LNCAP (cell line): ENCODE data around the gene SWI5.

ENCODE experiments used
- CTCF ChIP-seq: fragments of 450-650 bp; IDR thresholded peaks from 2 replicates; pipeline ENCODE4 v1.5.1; 2017; ENCODE audit warnings: mild to moderate bottlenecking

Gene SWI5

GRCh38 chr9:128322404-128323211 is 46.5 kb downstream of the SWI5 start, which contains the start of the genes COQ4 and TRUB2:
COQ4 (plus strand) TSS chr9:128322839; CDS start chr9:128322859, 20 bp downstream.
TRUB2 (minus strand) TSS chr9:128322447; CDS start chr9:128322408, 39 bp downstream.
- TF ChIP-seq CTCF: no peak

- TF ChIP-seq CTCF: no peak
Observed at GRCh38 chr9:128323212-128323730, 47.2 kb downstream of the SWI5 start.

GRCh38 chr9:128323791-128324190 is 47.7 kb downstream of the SWI5 start:
- no peak for TF ChIP-seq CTCF

- no peak for TF ChIP-seq CTCF
Observed at GRCh38 chr9:128324401-128324800, 48.3 kb downstream of the SWI5 start.

GRCh38 chr9:128325629-128326028 is 49.6 kb downstream of the SWI5 start:
- TF ChIP-seq CTCF: no peak

- TF ChIP-seq CTCF: no peak
Observed at GRCh38 chr9:128333451-128333869, 57.4 kb downstream of the SWI5 start.

- no peak for TF ChIP-seq CTCF
Observed at GRCh38 chr9:128335161-128335560, 59.1 kb downstream of the SWI5 start.
